ENCODE measurements around the gene FBXO15. TPM values are rescaled to one million over a fixed set of nuclear protein-coding genes. Genes with fewer than 3 reads are reported as not detected.
A peak's percentile ranks its signal among the peaks of the same experiment; 100 is the strongest.

Gene FBXO15
- not detected for total RNA-seq
- long read RNA-seq, result 0 reads

GRCh38 chr18:74147779-74148542 is at the start of gene FBXO15, which contains the start of gene TIMM21:
TSS of gene FBXO15 (minus strand) at chr18:74147834. CDS start at chr18:74147785, 49 bp downstream.
TSS of gene TIMM21 (plus strand) at chr18:74148523. CDS start at chr18:74148809, 286 bp downstream.
- ATAC-seq (peak; percentile 97), DNase-seq (ENCODE audit: missing footprints) (peak; percentile 98)
- intact Hi-C loops (cut with DNase I), result loop anchor here (2.0 to 5.0 kb wide), 2 partner anchors 349 to 449 kb away; partner anchors contain the start of genes CNDP2 and ZNF407

- ATAC-seq, result peak; percentile 61
- intact Hi-C loops (cut with DNase I), result loop anchor here (1.0 to 10.0 kb wide), 3 partner anchors 146 to 356 kb away; partner anchors contain the start of gene CNDP2
These were observed 48.8 kb upstream of the FBXO15 start for GRCh38 chr18:74196220-74197119.

GRCh38 chr18:74194691-74195090 is 47.1 kb upstream of the FBXO15 start:
- intact Hi-C loops (cut with DNase I), result loop anchor here (5.0 to 10.0 kb wide), 2 partner anchors 300 to 358 kb away; partner anchors contain the start of gene CNDP2
- ATAC-seq, result no peak
- no peak for DNase-seq (ENCODE audit: missing footprints)

More at GRCh38 chr18:74196220-74197119, 48.8 kb upstream of the FBXO15 start:
- DNase-seq (ENCODE audit: missing footprints), result no peak

- DNase-seq (ENCODE audit: missing footprints), result no peak
- intact Hi-C loops (cut with DNase I), result loop anchor here (10.0 kb wide), 1 partner anchor 303 kb away; the partner anchor contains the start of gene CNDP2
- ATAC-seq, result no peak
These were observed 43.9 kb upstream of the FBXO15 start for GRCh38 chr18:74191577-74191976.

- intact Hi-C loops (cut with DNase I), result loop anchor here (10.0 kb wide), 1 partner anchor 305 kb away; the partner anchor contains the start of gene CNDP2
- DNase-seq (ENCODE audit: missing footprints), result no peak
These were observed 42.5 kb upstream of the FBXO15 start for GRCh38 chr18:74190086-74190485.

GRCh38 chr18:74186661-74187060 is 39.0 kb upstream of the FBXO15 start:
- intact Hi-C loops (cut with DNase I), result no loop called here
- DNase-seq (ENCODE audit: missing footprints) (no peak), ATAC-seq (no peak)

More at GRCh38 chr18:74190086-74190485, 42.5 kb upstream of the FBXO15 start:
- ATAC-seq, result peak; percentile 46

- ATAC-seq, result no peak
- intact Hi-C loops (cut with DNase I), result no loop called here
- DNase-seq (ENCODE audit: missing footprints), result no peak
These were observed 38.2 kb upstream of the FBXO15 start for GRCh38 chr18:74185860-74186259.

GRCh38 chr18:74184875-74185274 is 37.2 kb upstream of the FBXO15 start:
- ATAC-seq (no peak), DNase-seq (ENCODE audit: missing footprints) (no peak)
- intact Hi-C loops (cut with DNase I), result no loop called here

GRCh38 chr18:74183130-74183529 is 35.5 kb upstream of the FBXO15 start:
- no peak for DNase-seq (ENCODE audit: missing footprints)
- intact Hi-C loops (cut with DNase I), result no loop called here
- ATAC-seq, result no peak

GRCh38 chr18:74182335-74182734 is 34.7 kb upstream of the FBXO15 start:
- peak; percentile 23 for ATAC-seq
- DNase-seq (ENCODE audit: missing footprints), result no peak
- intact Hi-C loops (cut with DNase I), result no loop called here

- no peak for ATAC-seq
- DNase-seq (ENCODE audit: missing footprints), result no peak
- intact Hi-C loops (cut with DNase I), result no loop called here
These were observed 32.1 kb upstream of the FBXO15 start for GRCh38 chr18:74179623-74180199.

GRCh38 chr18:74178884-74179283 is 31.2 kb upstream of the FBXO15 start:
- DNase-seq (ENCODE audit: missing footprints) (no peak), ATAC-seq (no peak)
- intact Hi-C loops (cut with DNase I), result no loop called here

GRCh38 chr18:74175658-74176057 is 28.0 kb upstream of the FBXO15 start:
- DNase-seq (ENCODE audit: missing footprints), result no peak
- no peak for ATAC-seq
- intact Hi-C loops (cut with DNase I), result no loop called here

- intact Hi-C loops (cut with DNase I), result no loop called here
- no peak for ATAC-seq
- DNase-seq (ENCODE audit: missing footprints), result no peak
These were observed 25.8 kb upstream of the FBXO15 start for GRCh38 chr18:74173434-74173750.

- ATAC-seq (no peak), DNase-seq (ENCODE audit: missing footprints) (no peak)
- intact Hi-C loops (cut with DNase I), result no loop called here
These were observed 25.2 kb upstream of the FBXO15 start for GRCh38 chr18:74172697-74173433.

GRCh38 chr18:74171910-74172606 is 24.4 kb upstream of the FBXO15 start:
- intact Hi-C loops (cut with DNase I), result no loop called here
- ATAC-seq (no peak), DNase-seq (ENCODE audit: missing footprints) (no peak)

- ATAC-seq (no peak), DNase-seq (ENCODE audit: missing footprints) (no peak)
- intact Hi-C loops (cut with DNase I), result no loop called here
These were observed 18.8 kb upstream of the FBXO15 start for GRCh38 chr18:74166386-74166785.

Measured in Right ventricle myocardium inferior (tissue), 1 donor.